OCI-LY1 (cell line): ENCODE measurements around the gene SIK2.

Source experiments
- EZH2 ChIP-seq: fragments of 200-600 bp; sonication (generic), shearing (Covaris generic); IDR thresholded peaks from 2 replicates; pipeline ENCODE4 v1.8.0; 2017; ENCODE audit warnings: borderline replicate concordance, mixed run types, mild to moderate bottlenecking, antibody characterized with exemption, low read length, moderate library complexity, mixed read lengths
- TF ChIP-seq, protein P1 (sequence below): fragments of 200-600 bp; sonication (generic), shearing (Covaris generic); IDR thresholded peaks from 2 replicates; pipeline ENCODE4 v1.5.1; 2017; ENCODE audit warnings: mild to moderate bottlenecking, antibody characterized with exemption, low read length, moderate library complexity, mixed read lengths

DNA sequence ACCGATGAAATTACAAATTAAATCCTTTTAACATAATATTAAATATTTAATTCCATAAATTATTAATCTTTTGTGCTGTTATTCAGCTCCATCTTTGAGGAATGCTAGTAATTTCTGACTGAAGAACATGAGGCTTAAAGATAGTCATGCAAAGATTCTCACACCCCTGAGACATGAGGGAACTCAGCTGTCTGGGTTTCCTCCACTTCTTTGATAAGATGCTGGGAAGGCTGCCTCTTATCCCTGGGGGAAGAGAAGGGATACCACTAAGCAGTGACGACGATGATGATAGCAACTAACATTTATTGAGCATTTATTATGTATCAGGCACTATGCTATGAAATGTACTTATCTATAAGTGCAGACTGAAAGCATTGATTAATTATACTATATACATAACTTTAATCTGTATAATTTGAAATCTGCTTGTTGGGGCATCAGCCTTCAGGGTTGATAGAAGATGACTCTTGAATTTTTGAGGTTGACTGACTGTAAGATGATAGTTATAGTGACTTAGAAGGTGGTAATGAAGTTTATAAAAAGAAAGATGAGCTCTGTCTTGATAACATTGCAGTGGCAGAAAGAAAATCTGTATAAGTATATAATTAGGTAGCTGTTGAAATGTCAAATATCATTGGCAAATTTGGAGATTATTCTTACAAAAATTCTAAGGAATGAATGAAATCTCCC lies 78.4 kb downstream of the SIK2 start:
- TF ChIP-seq, protein P1, sequence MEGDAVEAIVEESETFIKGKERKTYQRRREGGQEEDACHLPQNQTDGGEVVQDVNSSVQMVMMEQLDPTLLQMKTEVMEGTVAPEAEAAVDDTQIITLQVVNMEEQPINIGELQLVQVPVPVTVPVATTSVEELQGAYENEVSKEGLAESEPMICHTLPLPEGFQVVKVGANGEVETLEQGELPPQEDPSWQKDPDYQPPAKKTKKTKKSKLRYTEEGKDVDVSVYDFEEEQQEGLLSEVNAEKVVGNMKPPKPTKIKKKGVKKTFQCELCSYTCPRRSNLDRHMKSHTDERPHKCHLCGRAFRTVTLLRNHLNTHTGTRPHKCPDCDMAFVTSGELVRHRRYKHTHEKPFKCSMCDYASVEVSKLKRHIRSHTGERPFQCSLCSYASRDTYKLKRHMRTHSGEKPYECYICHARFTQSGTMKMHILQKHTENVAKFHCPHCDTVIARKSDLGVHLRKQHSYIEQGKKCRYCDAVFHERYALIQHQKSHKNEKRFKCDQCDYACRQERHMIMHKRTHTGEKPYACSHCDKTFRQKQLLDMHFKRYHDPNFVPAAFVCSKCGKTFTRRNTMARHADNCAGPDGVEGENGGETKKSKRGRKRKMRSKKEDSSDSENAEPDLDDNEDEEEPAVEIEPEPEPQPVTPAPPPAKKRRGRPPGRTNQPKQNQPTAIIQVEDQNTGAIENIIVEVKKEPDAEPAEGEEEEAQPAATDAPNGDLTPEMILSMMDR: no peak
- no peak for TF ChIP-seq EZH2
